ENCODE measurements around the gene MORF4L1.
"Not testable (repeated sequence)": the region's sequence is repeated elsewhere in the genome, so short reads cannot be mapped to it uniquely, and the experiment has no call there.

The MORF4L1 gene

GRCh38 chr15:78925076-78925624 lies 52.5 kb downstream of the MORF4L1 start:
- DNase-seq (ENCODE audit: low spot score): no peak
- no peak for FAIRE-seq

- FAIRE-seq (no peak), DNase-seq (ENCODE audit: low spot score) (no peak)
Measured at GRCh38 chr15:78925956-78926743, 53.5 kb downstream of the MORF4L1 start.

GRCh38 chr15:78927077-78927790 lies 54.5 kb downstream of the MORF4L1 start:
- DNase-seq (ENCODE audit: low spot score) (no peak), FAIRE-seq (no peak)

- FAIRE-seq; DNase-seq (ENCODE audit: low spot score): not testable (repeated sequence)
Measured at GRCh38 chr15:78928176-78928575, 55.5 kb downstream of the MORF4L1 start.

GRCh38 chr15:78928616-78929093 lies 56.0 kb downstream of the MORF4L1 start:
- DNase-seq (ENCODE audit: low spot score): no peak
- no peak for FAIRE-seq

- FAIRE-seq: no peak
- no peak for DNase-seq (ENCODE audit: low spot score)
Measured at GRCh38 chr15:78929536-78930264, 57.0 kb downstream of the MORF4L1 start.

GRCh38 chr15:78930577-78931388 lies 58.1 kb downstream of the MORF4L1 start:
- FAIRE-seq (peak; percentile 97), DNase-seq (ENCODE audit: low spot score) (peak; percentile 94)

GRCh38 chr15:78931439-78932257 lies 59.0 kb downstream of the MORF4L1 start:
- FAIRE-seq (no peak), DNase-seq (ENCODE audit: low spot score) (no peak)

GRCh38 chr15:78932258-78932808 lies 59.6 kb downstream of the MORF4L1 start:
- DNase-seq (ENCODE audit: low spot score): no peak
- no peak for FAIRE-seq

- FAIRE-seq (no peak), DNase-seq (ENCODE audit: low spot score) (no peak)
Measured at GRCh38 chr15:78933187-78933822, 60.6 kb downstream of the MORF4L1 start.

- no peak for DNase-seq (ENCODE audit: low spot score)
- no peak for FAIRE-seq
Measured at GRCh38 chr15:78933823-78934654, 61.3 kb downstream of the MORF4L1 start.

GRCh38 chr15:78934655-78935023 lies 61.9 kb downstream of the MORF4L1 start:
- no peak for FAIRE-seq

GRCh38 chr15:78937132-78937739 lies 64.5 kb downstream of the MORF4L1 start:
- FAIRE-seq (no peak), DNase-seq (ENCODE audit: low spot score) (no peak)

More at GRCh38 chr15:78934655-78935023, 61.9 kb downstream of the MORF4L1 start:
- DNase-seq (ENCODE audit: low spot score): no peak

- FAIRE-seq (no peak), DNase-seq (ENCODE audit: low spot score) (no peak)
Measured at GRCh38 chr15:78938658-78939488, 66.2 kb downstream of the MORF4L1 start.

GRCh38 chr15:78942741-78943140 lies 70.1 kb downstream of the MORF4L1 start:
- FAIRE-seq: no peak
- no peak for DNase-seq (ENCODE audit: low spot score)

GRCh38 chr15:78943692-78944091 lies 71.0 kb downstream of the MORF4L1 start:
- no peak for FAIRE-seq
- DNase-seq (ENCODE audit: low spot score): no peak

- FAIRE-seq (no peak), DNase-seq (ENCODE audit: low spot score) (no peak)
Measured at GRCh38 chr15:78944202-78944625, 71.5 kb downstream of the MORF4L1 start.
